ENCODE results near the gene KATNB1.
"Not testable (repeated sequence)": the region's sequence is repeated elsewhere in the genome, so short reads cannot be mapped to it uniquely, and the experiment has no call there.

KATNB1 gene

GRCh38 chr16:57700781-57701551 is 34.6 kb upstream of the KATNB1 start:
- no peak for DNase-seq (ENCODE audit: low read depth)

DNA sequence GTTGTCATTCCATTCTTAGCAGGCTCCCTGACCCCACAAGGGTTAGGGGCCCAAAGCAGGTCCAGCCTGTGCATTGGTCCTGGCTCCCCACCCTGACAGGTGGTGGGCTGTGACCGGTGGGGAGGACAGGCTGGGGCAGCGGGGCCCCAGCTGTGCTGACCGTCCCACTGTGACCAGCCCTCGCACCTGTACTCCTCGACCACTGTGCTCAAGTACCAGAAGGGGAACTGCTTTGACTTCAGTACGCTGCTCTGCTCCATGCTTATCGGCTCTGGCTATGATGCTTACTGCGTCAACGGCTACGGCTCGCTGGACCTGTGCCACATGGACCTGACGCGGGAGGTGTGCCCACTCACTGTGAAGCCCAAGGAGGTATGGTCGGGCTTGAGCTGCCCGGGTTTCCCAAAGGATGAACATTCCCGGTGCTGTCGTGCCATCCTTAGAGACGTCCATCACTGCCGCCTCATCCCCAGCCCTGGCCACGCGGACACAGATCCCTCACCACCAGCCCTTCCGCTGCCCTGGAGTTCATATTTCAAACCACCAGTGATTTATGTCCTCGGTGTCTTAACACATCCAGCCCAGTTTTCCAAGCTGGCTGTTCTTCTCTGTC is 33.7 kb upstream of the KATNB1 start:
- DNase-seq (ENCODE audit: low read depth) = no peak

GRCh38 chr16:57703416-57704010 is 32.1 kb upstream of the KATNB1 start:
- DNase-seq (ENCODE audit: low read depth) = no peak

- DNase-seq (ENCODE audit: low read depth) = no peak
These were observed 31.3 kb upstream of the KATNB1 start for GRCh38 chr16:57704011-57704904.

DNA sequence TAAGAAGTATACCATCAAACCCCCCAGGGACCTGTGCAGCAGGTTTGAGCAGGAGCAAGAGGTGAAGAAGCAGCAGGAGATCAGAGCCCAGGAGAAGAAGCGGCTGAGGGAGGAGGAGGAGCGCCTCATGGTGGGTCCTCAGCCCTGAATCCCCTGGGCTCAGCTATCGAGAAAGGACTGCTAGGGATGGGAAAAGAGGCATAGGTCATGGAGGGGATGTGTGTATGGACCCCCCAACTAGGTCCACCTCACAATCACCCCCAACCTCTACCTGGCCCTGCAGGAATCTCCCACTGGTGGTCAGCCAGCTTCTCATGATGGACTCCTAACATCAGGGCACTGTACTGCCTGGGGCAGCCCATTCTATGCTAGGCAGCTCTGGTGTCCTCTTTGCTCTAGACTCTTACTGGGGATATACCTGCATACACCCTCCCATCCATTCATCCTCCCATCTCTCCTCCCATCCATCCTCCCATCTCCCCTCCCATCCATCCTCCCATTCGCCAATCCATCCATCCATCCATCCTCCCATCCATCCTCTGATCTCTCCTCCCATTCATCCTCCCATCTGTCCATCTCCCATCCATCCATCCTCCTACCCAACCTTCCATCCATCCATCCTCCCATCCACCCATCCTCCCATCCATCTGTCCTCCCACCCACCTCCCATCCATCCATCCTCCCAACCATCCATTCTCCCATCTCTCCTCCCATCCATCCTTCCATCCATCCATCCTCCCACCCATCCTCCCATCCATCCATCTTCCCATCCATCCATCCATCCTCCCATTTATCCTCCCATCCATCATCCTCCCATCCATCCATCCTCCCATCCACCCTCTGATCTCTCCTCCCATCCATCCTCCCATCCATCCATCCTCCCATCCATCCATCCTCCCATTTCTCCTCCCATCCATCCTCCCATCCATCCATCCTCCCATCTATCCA is 30.4 kb upstream of the KATNB1 start:
- DNase-seq (ENCODE audit: low read depth) = no peak

GRCh38 chr16:57706717-57707116 is 28.9 kb upstream of the KATNB1 start:
- no peak for DNase-seq (ENCODE audit: low read depth)

DNA sequence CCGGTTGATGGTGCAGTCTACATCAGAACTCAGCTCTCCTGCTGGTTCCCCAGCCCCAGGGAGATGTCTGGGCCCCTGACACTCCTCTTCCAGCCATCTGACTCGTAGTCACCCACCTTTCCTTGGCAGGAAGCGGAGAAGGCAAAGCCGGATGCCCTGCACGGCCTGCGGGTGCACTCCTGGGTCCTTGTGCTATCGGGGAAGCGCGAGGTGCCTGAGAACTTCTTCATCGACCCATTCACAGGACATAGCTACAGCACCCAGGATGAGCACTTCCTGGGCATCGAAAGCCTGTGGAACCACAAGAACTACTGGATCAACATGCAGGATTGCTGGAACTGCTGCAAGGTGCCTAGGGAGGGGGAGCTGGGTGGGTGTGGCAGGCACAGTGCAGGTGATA is 28.2 kb upstream of the KATNB1 start:
- DNase-seq (ENCODE audit: low read depth) = no peak

DNA sequence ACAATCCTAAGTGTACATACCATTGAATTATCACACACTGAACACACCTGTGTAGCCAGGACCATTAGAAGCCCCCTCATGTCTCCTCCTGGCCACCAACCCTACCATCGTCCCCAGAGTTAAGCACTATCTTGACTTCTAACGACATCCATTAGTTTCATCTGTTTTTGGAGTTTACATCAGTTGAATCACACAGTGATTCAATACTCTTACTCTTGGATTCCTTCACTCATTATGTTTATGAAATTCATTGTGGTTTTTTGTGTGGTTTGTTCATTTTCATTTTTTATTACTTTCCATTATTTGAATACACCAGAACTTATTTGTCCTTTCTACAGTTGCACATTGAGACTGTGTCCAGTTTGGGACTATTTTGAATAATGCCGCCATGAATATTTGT is 27.4 kb upstream of the KATNB1 start:
- DNase-seq (ENCODE audit: low read depth) = no peak

GRCh38 chr16:57709663-57710062 is 25.9 kb upstream of the KATNB1 start:
- DNase-seq (ENCODE audit: low read depth) = no peak

DNA sequence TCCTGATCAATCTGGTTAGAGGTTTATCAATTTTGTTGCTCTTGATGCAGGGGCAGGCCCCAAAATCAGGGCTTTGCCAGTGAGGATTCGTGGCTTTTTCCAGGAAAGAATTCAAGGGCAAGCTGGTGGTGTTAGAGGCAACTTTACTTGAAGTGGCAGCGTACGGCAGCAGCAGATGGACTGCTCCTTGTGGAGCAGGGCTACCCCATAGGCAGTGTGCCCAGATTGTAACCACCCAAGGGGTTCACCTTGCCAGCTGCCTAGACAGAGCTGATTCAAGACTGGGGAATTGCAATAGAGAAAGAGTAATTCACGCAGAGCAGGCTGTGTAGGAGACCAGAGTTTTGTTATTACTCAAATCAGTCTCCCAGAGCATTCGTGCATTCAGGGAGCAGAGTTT is 24.2 kb upstream of the KATNB1 start:
- no peak for DNase-seq (ENCODE audit: low read depth)

- DNase-seq (ENCODE audit: low read depth) = no peak
These were observed 23.6 kb upstream of the KATNB1 start for GRCh38 chr16:57711993-57712392.

- not testable (repeated sequence) for DNase-seq (ENCODE audit: low read depth)
These were observed 23.0 kb upstream of the KATNB1 start for GRCh38 chr16:57712569-57712968.

GRCh38 chr16:57713596-57713995 is 22.0 kb upstream of the KATNB1 start:
- DNase-seq (ENCODE audit: low read depth) = no peak

- no peak for DNase-seq (ENCODE audit: low read depth)
These were observed 21.5 kb upstream of the KATNB1 start for GRCh38 chr16:57714047-57714446.

GRCh38 chr16:57720142-57720575 is 15.4 kb upstream of the KATNB1 start:
- DNase-seq (ENCODE audit: low read depth) = peak; percentile 24

- no peak for DNase-seq (ENCODE audit: low read depth)
These were observed 14.0 kb upstream of the KATNB1 start for GRCh38 chr16:57721356-57722209.

DNA sequence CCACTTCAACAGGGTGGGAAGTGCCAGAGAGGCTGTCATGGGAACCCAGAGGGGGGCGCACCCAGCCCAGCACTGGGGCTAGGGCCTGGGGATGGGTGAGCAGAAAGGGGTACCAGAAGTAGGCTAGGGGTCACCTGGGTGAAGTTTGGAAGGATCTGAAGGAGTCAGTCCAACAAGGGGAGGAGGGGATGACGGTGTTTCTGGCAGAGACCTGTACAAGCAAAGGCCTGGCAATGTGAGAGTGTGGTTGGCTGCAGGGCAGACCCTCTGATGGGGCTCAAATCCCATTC is 13.4 kb upstream of the KATNB1 start:
- DNase-seq (ENCODE audit: low read depth) = no peak

- DNase-seq (ENCODE audit: low read depth) = no peak
These were observed 12.9 kb upstream of the KATNB1 start for GRCh38 chr16:57722651-57723050.

DNA sequence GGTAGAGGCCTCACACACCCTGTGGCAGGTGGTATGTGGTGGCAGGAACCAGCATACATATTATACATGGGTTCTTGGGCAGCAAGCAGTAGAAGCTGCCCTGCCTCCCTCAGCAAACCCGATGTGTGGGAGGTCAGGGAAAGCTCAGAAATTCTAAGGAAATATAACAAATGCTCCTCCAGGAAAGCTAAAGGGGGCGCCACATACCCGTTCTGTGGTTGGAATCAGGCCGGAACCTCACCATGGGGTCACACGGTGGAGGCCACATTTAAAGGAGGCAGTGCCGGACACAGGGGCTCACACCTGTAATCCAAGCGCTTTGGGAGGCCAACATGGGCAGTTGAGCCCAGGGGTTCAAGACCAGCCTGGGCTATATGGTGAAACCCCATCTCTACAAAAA is 12.4 kb upstream of the KATNB1 start:
- no peak for DNase-seq (ENCODE audit: low read depth)

DNA sequence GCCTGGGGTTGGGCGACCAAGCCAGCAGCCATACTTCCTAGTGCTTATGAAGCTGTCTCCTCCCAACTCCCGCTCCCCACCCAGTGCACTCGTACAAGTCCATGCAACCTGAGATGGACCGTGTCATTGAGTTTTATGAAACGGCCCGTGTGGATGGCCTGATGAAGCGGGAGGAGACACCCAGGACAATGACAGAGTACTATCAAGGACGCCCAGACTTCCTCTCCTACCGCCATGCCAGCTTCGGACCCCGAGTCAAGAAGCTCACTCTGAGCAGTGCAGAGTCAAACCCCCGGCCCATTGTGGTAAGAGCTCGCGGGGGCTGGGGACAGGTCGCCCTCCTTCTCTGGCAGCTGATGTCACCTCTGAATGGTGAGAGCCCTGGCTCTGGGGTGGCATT is 11.0 kb upstream of the KATNB1 start:
- no peak for DNase-seq (ENCODE audit: low read depth)

- no peak for DNase-seq (ENCODE audit: low read depth)
These were observed 10.4 kb upstream of the KATNB1 start for GRCh38 chr16:57725151-57725550.

Measured in activated gamma-delta T cell treated with anti-CD3 and anti-CD28 coated beads, Interleukin-2, amount 50 U/mL, for 16 hours (primary cell).